ENCODE results near the gene TP53I11. TPM values are rescaled to one million over a fixed set of nuclear protein-coding genes. Genes with fewer than 3 reads are reported as not detected.
A peak's percentile ranks its signal among the peaks of the same experiment; 100 is the strongest.

The TP53I11 gene
- polyA plus RNA-seq (2012; ENCODE audit: missing spikeins), result not detected

DNA sequence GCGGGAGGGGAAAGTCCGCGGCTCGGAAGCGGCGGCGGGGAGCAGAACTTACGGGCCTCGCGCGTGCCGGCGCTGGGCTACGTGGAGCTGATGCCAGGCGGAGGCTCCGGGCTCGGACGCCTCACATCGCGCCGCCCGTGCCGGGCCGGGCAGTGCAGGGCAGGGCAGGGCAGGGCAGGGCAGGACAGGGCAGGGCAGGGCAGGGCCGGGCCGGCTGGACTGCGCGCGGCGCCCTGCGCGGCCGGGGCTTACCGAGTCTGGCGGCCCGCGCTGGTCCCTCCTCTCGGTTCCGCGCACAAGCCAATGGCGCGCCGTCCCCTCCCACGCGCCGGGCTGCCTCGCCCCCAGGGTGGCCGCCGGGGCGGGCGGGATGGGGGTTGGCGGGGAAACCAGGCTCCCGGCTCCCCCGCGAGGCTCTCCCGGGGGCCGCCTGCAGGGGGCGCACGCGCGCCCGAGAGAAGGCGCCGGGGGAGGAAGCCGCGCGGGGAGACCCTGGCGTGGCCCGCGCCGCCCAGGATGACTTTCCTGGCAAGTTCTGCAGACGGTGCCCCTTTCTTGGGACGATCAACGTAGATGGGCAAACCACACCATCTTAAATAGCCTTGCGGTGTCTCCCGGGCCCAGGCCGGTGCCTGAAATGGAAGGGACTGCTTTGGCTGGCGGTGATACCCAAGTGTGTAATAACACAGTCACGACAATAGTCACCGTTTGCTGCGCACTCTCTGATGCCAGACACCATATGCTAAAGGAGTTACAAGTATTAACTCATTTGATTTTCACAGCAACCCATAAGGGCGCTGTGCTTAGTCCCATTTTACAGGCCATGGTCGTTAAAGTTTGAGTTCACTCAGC is at the start of gene TP53I11:
Gene TP53I11 (minus strand): TSS at position 259 of the 852 bp plus-strand sequence. CDS start 12,548 bp downstream, outside the sequence.
- FAIRE-seq (peak; percentile 46), DNase-seq (ENCODE audit: insufficient read length) (peak; percentile 42)
- TF ChIP-seq POLR2AphosphoS5 (IDR thresholded peaks at IDR 0.05; ENCODE audit: low read depth, low read length) (no peak), POLR2A (IDR thresholded peaks at IDR 0.05; ENCODE audit: low read depth, low read length) (no peak), TAF1 (IDR thresholded peaks at IDR 0.05; ENCODE audit: borderline replicate concordance, low read depth, low read length) (no peak)

DNA sequence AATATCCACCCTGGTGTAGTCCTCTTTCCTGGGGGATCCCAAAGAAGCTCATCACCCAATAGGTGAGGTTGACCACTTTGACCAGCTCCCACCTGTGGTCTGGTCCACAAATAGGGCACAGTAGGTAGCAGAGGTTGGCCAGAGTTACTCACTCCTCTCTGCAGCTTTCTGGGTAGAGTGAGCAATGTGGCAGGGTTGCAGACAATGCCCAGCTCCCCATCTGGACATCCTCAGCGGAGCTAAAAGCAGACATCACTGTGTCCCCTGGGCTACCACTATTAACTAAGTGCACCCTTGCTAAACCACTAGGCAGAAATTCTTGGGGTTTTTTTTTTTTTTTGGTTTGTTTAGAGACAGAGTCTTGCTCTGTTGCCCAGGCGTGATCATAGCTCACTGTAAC is 48.4 kb upstream of the TP53I11 start:
- no peak for DNase-seq (ENCODE audit: insufficient read length)
- TF ChIP-seq TAF1 (IDR thresholded peaks at IDR 0.05; ENCODE audit: borderline replicate concordance, low read depth, low read length) (no peak), POLR2A (IDR thresholded peaks at IDR 0.05; ENCODE audit: low read depth, low read length) (no peak), POLR2AphosphoS5 (IDR thresholded peaks at IDR 0.05; ENCODE audit: low read depth, low read length) (no peak)
- FAIRE-seq, result no peak

DNA sequence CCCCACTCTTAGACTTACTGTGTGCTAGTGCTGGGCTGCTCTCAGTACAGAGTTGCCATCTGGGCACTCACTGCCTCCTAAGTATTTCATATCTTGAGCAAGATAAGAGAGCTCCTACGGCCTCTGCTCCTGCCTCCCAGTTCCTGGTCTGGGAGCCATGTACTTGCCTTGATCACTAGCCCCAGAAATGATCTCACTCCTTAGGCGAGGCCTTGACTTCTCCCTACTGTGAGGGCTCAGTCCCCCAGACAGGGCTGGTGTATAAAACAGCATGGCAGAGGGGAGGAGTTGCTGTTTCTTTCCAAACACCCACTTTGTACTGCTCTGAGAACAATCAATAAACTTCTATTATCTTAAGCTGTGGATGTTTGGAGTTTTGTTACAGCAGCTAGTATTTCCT is 47.4 kb upstream of the TP53I11 start:
- no peak for TF ChIP-seq POLR2A (IDR thresholded peaks at IDR 0.05; ENCODE audit: low read depth, low read length)
- no peak for DNase-seq (ENCODE audit: insufficient read length)
- FAIRE-seq, result no peak

DNA sequence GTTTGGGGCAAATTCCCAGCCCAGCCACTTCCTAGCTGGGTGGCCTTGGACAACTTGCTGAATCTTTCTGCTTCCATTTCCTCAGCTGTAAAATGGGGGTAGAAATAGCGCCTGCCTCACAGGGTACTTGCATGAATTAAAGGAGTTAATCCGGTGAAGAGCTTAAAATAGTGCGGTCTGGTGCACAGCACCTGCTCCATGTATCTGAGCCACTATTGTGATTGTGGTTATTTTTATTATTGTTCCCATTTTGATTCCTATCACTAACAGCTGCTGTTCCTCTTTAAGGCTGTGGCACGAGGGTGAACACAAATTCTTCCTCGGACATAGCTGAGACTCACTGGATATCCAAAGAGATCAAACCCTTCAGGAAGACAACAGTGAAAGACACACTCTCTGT is 46.9 kb upstream of the TP53I11 start:
- no peak for FAIRE-seq

DNA sequence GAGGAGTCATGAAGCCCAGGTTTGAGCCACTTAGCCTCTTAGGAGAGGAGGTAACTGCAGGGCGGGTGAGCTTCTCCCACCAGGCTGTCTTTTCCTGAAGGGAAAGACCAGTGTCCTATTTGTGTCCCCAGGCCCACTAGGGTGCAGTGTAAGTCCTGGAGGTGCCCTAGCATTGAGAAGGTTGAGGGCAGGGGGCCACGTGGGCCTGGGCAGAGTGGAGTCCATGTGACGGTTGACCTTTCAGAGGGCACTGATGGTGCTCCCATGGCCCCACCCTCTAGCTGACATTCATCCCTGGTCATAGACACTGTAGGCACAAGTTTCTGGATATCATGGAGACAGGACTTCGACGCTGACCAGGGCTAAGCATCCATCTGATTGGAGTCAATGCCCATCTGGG is 44.1 kb upstream of the TP53I11 start:
- FAIRE-seq (no peak), DNase-seq (ENCODE audit: insufficient read length) (no peak)
- TF ChIP-seq TAF1 (IDR thresholded peaks at IDR 0.05; ENCODE audit: borderline replicate concordance, low read depth, low read length), result no peak
- no peak for TF ChIP-seq POLR2A (IDR thresholded peaks at IDR 0.05; ENCODE audit: low read depth, low read length)
- no peak for TF ChIP-seq POLR2AphosphoS5 (IDR thresholded peaks at IDR 0.05; ENCODE audit: low read depth, low read length)

More for the DNA sequence above, 46.9 kb upstream of the TP53I11 start:
- DNase-seq (ENCODE audit: insufficient read length), result no peak
- TF ChIP-seq POLR2A (IDR thresholded peaks at IDR 0.05; ENCODE audit: low read depth, low read length), result no peak
- TF ChIP-seq POLR2AphosphoS5 (IDR thresholded peaks at IDR 0.05; ENCODE audit: low read depth, low read length), result no peak
- no peak for TF ChIP-seq TAF1 (IDR thresholded peaks at IDR 0.05; ENCODE audit: borderline replicate concordance, low read depth, low read length)

GRCh38 chr11:44993971-44994704 is 43.5 kb upstream of the TP53I11 start:
- no peak for TF ChIP-seq TAF1 (IDR thresholded peaks at IDR 0.05; ENCODE audit: borderline replicate concordance, low read depth, low read length)
- TF ChIP-seq POLR2A (IDR thresholded peaks at IDR 0.05; ENCODE audit: low read depth, low read length), result no peak
- TF ChIP-seq POLR2AphosphoS5 (IDR thresholded peaks at IDR 0.05; ENCODE audit: low read depth, low read length), result no peak
- FAIRE-seq, result no peak
- DNase-seq (ENCODE audit: insufficient read length), result no peak

DNA sequence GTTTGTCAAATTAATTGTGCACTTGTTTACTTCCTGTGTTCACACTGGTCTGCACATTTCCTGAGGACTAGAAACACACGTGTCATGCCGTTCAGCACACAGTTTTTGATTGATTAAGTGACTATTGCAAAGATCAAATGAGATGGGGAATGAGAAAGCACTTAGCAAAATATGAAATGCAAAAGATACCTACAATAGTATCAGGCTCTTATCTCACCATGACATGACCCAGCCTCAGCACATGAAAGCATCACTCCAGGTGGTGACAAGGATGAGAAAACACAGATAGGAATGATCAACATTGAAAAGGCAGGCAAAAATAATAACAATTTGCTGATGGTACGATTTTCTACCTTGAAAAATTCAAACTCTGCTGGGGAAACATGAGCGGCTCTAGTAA is 42.1 kb upstream of the TP53I11 start:
- TF ChIP-seq TAF1 (IDR thresholded peaks at IDR 0.05; ENCODE audit: borderline replicate concordance, low read depth, low read length), result no peak
- no peak for TF ChIP-seq POLR2A (IDR thresholded peaks at IDR 0.05; ENCODE audit: low read depth, low read length)
- no peak for TF ChIP-seq POLR2AphosphoS5 (IDR thresholded peaks at IDR 0.05; ENCODE audit: low read depth, low read length)
- no peak for DNase-seq (ENCODE audit: insufficient read length)
- no peak for FAIRE-seq

- TF ChIP-seq TAF1 (IDR thresholded peaks at IDR 0.05; ENCODE audit: borderline replicate concordance, low read depth, low read length) (no peak), POLR2AphosphoS5 (IDR thresholded peaks at IDR 0.05; ENCODE audit: low read depth, low read length) (no peak), POLR2A (IDR thresholded peaks at IDR 0.05; ENCODE audit: low read depth, low read length) (no peak)
- DNase-seq (ENCODE audit: insufficient read length), result no peak
- no peak for FAIRE-seq
Measured at GRCh38 chr11:44992181-44992582, 41.5 kb upstream of the TP53I11 start.

DNA sequence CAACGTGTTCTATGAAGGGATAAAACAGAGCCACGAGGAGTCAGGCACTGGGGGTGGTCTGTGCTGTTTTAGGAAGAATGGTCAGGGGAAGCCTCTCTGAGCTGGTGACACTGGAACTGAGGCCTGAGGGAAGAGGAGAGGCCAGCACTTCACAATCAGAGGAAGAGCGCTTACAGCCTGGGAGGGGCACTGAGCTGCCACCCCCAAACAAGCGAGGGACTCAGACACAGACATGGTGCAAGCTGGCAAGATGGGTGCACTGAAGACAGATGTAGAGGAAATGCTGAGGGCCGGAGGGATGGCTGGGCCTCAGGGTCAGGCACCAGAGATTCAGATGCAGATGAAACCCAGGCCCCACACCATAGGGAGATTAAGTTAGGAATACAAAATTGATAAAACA is 40.0 kb upstream of the TP53I11 start:
- no peak for TF ChIP-seq POLR2A (IDR thresholded peaks at IDR 0.05; ENCODE audit: low read depth, low read length)
- no peak for TF ChIP-seq TAF1 (IDR thresholded peaks at IDR 0.05; ENCODE audit: borderline replicate concordance, low read depth, low read length)
- TF ChIP-seq POLR2AphosphoS5 (IDR thresholded peaks at IDR 0.05; ENCODE audit: low read depth, low read length), result no peak
- DNase-seq (ENCODE audit: insufficient read length) (no peak), FAIRE-seq (no peak)

- no peak for DNase-seq (ENCODE audit: insufficient read length)
- TF ChIP-seq POLR2AphosphoS5 (IDR thresholded peaks at IDR 0.05; ENCODE audit: low read depth, low read length), result no peak
- no peak for TF ChIP-seq TAF1 (IDR thresholded peaks at IDR 0.05; ENCODE audit: borderline replicate concordance, low read depth, low read length)
- no peak for TF ChIP-seq POLR2A (IDR thresholded peaks at IDR 0.05; ENCODE audit: low read depth, low read length)
- FAIRE-seq, result no peak
Measured at GRCh38 chr11:44989831-44990566, 39.3 kb upstream of the TP53I11 start.

GRCh38 chr11:44988981-44989635 is 38.4 kb upstream of the TP53I11 start:
- DNase-seq (ENCODE audit: insufficient read length), result no peak
- no peak for FAIRE-seq
- TF ChIP-seq TAF1 (IDR thresholded peaks at IDR 0.05; ENCODE audit: borderline replicate concordance, low read depth, low read length) (no peak), POLR2AphosphoS5 (IDR thresholded peaks at IDR 0.05; ENCODE audit: low read depth, low read length) (no peak), POLR2A (IDR thresholded peaks at IDR 0.05; ENCODE audit: low read depth, low read length) (no peak)
